IPS-18c (cell line): Measurements from ENCODE around the gene APP.
A peak's percentile ranks its signal among the peaks of the same experiment; 100 is the strongest.

Experiments
- H3K4me3 ChIP-seq: 2 replicates; pipeline ENCODE4 v1.7.0; 2013; ENCODE audit warnings: low read depth, mild to moderate bottlenecking, low read length, moderate library complexity; ENCODE audit not compliant: insufficient read depth
- H3K9me3 ChIP-seq: one replicate; pipeline ENCODE4 v1.6.1; 2013; ENCODE audit warnings: mild to moderate bottlenecking, low read length, moderate library complexity; ENCODE audit not compliant: control insufficient read depth, insufficient read depth

Gene APP

GRCh38 chr21:26170471-26171257 is at the start of gene APP:
Gene APP (minus strand): TSS chr21:26170770. CDS start chr21:26170620, 150 bp downstream.
- peaks cover 2% of the 10 kb centered on the region for H3K9me3 ChIP-seq

GRCh38 chr21:26212220-26212619 is 41.6 kb upstream of the APP start:
- no peak overlapping the region for H3K4me3 ChIP-seq
- no peaks in the 10 kb centered on the region for H3K9me3 ChIP-seq

More at GRCh38 chr21:26170471-26171257, at the start of gene APP:
- H3K4me3 ChIP-seq = peak within 1 kb of the TSS; percentile 94

- no peak overlapping the region for H3K4me3 ChIP-seq
- H3K9me3 ChIP-seq = no peaks in the 10 kb centered on the region
Observed at GRCh38 chr21:26210614-26211013, 40.0 kb upstream of the APP start.

- H3K9me3 ChIP-seq = no peaks in the 10 kb centered on the region
- no peak overlapping the region for H3K4me3 ChIP-seq
Observed at GRCh38 chr21:26207021-26207420, 36.5 kb upstream of the APP start.

GRCh38 chr21:26199456-26199855 is 28.9 kb upstream of the APP start:
- Histone ChIP-seq H3K9me3 (no peaks in the 10 kb centered on the region), H3K4me3 (no peak overlapping the region)

- H3K9me3 ChIP-seq = no peaks in the 10 kb centered on the region
- no peak overlapping the region for H3K4me3 ChIP-seq
Observed at GRCh38 chr21:26195708-26196107, 25.1 kb upstream of the APP start.

GRCh38 chr21:26194811-26195251 is 24.3 kb upstream of the APP start:
- H3K9me3 ChIP-seq = no peaks in the 10 kb centered on the region
- no peak overlapping the region for H3K4me3 ChIP-seq

GRCh38 chr21:26194326-26194725 is 23.8 kb upstream of the APP start:
- Histone ChIP-seq H3K4me3 (no peak overlapping the region), H3K9me3 (no peaks in the 10 kb centered on the region)

GRCh38 chr21:26191609-26192008 is 21.0 kb upstream of the APP start:
- Histone ChIP-seq H3K4me3 (no peak overlapping the region), H3K9me3 (no peaks in the 10 kb centered on the region)

GRCh38 chr21:26188422-26188821 is 17.9 kb upstream of the APP start:
- peaks cover 6% of the 10 kb centered on the region for H3K9me3 ChIP-seq
- no peak overlapping the region for H3K4me3 ChIP-seq

- no peak overlapping the region for H3K4me3 ChIP-seq
- H3K9me3 ChIP-seq = peaks cover 6% of the 10 kb centered on the region
Observed at GRCh38 chr21:26185446-26185845, 14.9 kb upstream of the APP start.

- Histone ChIP-seq H3K4me3 (no peak overlapping the region), H3K9me3 (peaks cover 6% of the 10 kb centered on the region)
Observed at GRCh38 chr21:26185021-26185420, 14.5 kb upstream of the APP start.

GRCh38 chr21:26179501-26179900 is 8.9 kb upstream of the APP start:
- H3K9me3 ChIP-seq = peaks cover 4% of the 10 kb centered on the region
- H3K4me3 ChIP-seq = no peak overlapping the region

GRCh38 chr21:26177746-26178426 is 7.3 kb upstream of the APP start:
- H3K4me3 ChIP-seq = no peak overlapping the region
- H3K9me3 ChIP-seq = no peaks in the 10 kb centered on the region

- Histone ChIP-seq H3K9me3 (no peaks in the 10 kb centered on the region), H3K4me3 (no peak overlapping the region)
Observed at GRCh38 chr21:26177187-26177586, 6.6 kb upstream of the APP start.

- H3K4me3 ChIP-seq = peak overlapping the region; percentile 94
- H3K9me3 ChIP-seq = peaks cover 2% of the 10 kb centered on the region
Observed at GRCh38 chr21:26171258-26172100, 909 bp upstream of the APP start.

GRCh38 chr21:26169611-26170470 is 729 bp downstream of the APP start:
- H3K9me3 ChIP-seq = peaks cover 2% of the 10 kb centered on the region
- H3K4me3 ChIP-seq = peak overlapping the region; percentile 94
